Measurements from ENCODE around the gene PRR15.

The PRR15 gene

GRCh38 chr7:29609162-29610037 is 45.8 kb downstream of the PRR15 start:
- ATAC-seq (no peak), DNase-seq (no peak)

- no peak for ATAC-seq
- DNase-seq, result no peak
Measured at GRCh38 chr7:29610086-29610485, 46.5 kb downstream of the PRR15 start.

- DNase-seq (no peak), ATAC-seq (no peak)
Measured at GRCh38 chr7:29611941-29612544, 48.4 kb downstream of the PRR15 start.

- no peak for ATAC-seq
- DNase-seq, result no peak
Measured at GRCh38 chr7:29612596-29612995, 49.0 kb downstream of the PRR15 start.

GRCh38 chr7:29613100-29613499 is 49.5 kb downstream of the PRR15 start:
- no peak for ATAC-seq

GRCh38 chr7:29614229-29614628 is 50.6 kb downstream of the PRR15 start:
- DNase-seq (no peak), ATAC-seq (no peak)

More at GRCh38 chr7:29613100-29613499, 49.5 kb downstream of the PRR15 start:
- no peak for DNase-seq

All from stimulated activated naive CD8-positive, alpha-beta T cell treated with anti-CD3 and anti-CD28 coated beads, Interleukin-15, Interleukin-2, amounts not matched to agents 100 U/mL and 50 U/mL, for 24 hours (primary cell).